HEK293 (cell line): ENCODE measurements around the gene COL18A1.

Experiments used
- ZNF501 ChIP-seq: fragments of 450-650 bp; formaldehyde crosslinking; IDR thresholded peaks from 2 replicates; pipeline ENCODE4 v1.5.1; 2016; ENCODE audit warnings: missing biosample characterization, missing genetic modification characterization
- ZNF530 ChIP-seq: fragments of 450-650 bp; formaldehyde crosslinking; IDR thresholded peaks from 2 replicates; pipeline ENCODE4 v1.5.1; 2016; ENCODE audit warnings: low read depth, missing biosample characterization, missing genetic modification characterization
- ZNF624 ChIP-seq: fragments of 450-650 bp; formaldehyde crosslinking; IDR thresholded peaks from 2 replicates; pipeline ENCODE4 v1.5.1; 2017; ENCODE audit warnings: missing biosample characterization, missing genetic modification characterization
- TF ChIP-seq, protein P1 (sequence below): fragments of 450-650 bp; formaldehyde crosslinking; IDR thresholded peaks from 2 replicates; pipeline ENCODE4 v1.5.1; 2016; ENCODE audit warnings: missing biosample characterization, missing genetic modification characterization, low read depth
- TF ChIP-seq, protein P2 (sequence below): fragments of 450-650 bp; formaldehyde crosslinking; IDR thresholded peaks from 2 replicates; pipeline ENCODE4 v1.5.1; 2016; ENCODE audit warnings: missing biosample characterization, missing genetic modification characterization
- TF ChIP-seq, protein P3 (sequence below): fragments of 450-650 bp; formaldehyde crosslinking; IDR thresholded peaks from 2 replicates; pipeline ENCODE4 v1.5.1; 2016; ENCODE audit warnings: missing biosample characterization, missing genetic modification characterization
- TF ChIP-seq, protein P4 (sequence below): sonication (generic); formaldehyde crosslinking; IDR thresholded peaks from 2 replicates; pipeline ENCODE4 v1.8.1; 2022; ENCODE audit warnings: mild to moderate bottlenecking, moderate library complexity, missing genetic modification reagents

DNA sequence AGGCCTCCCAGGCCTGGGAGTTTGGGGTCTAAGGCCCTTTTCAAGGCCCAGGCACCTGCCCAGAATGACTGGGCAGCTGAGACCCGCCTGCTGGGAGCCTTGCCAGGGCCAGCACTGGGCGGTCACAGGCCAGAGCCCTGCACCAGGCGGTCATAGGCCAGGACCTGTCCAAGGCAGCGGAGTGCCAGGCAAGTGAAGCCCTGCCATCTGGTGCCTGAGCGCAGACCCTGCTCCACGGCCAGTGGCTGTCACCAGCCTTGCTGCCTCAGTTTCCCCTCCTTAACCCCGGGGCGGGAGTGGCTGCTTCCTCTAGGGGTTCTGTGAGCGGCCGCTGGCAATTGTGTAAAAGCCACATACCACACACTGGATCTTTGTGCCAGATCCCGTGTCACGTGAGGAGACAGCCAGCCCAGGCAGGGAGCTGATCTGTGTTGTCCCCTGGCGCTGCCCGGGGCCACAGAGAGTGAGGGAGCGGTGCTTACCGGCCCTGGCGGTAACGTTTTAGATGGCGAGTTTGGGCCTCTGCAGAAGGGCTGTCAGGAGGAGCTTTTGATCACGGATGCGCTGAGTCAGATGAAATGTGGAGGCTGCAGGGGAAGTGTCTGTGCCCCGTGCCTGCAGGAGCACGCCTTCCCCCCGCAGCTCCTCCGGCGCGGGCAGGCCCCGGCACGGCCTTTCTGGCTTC lies 4.6 kb downstream of the COL18A1 start:
- TF ChIP-seq, protein P1, sequence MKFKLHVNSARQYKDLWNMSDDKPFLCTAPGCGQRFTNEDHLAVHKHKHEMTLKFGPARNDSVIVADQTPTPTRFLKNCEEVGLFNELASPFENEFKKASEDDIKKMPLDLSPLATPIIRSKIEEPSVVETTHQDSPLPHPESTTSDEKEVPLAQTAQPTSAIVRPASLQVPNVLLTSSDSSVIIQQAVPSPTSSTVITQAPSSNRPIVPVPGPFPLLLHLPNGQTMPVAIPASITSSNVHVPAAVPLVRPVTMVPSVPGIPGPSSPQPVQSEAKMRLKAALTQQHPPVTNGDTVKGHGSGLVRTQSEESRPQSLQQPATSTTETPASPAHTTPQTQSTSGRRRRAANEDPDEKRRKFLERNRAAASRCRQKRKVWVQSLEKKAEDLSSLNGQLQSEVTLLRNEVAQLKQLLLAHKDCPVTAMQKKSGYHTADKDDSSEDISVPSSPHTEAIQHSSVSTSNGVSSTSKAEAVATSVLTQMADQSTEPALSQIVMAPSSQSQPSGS (tag by site-specific recombination), result no peak
- TF ChIP-seq, protein P2, sequence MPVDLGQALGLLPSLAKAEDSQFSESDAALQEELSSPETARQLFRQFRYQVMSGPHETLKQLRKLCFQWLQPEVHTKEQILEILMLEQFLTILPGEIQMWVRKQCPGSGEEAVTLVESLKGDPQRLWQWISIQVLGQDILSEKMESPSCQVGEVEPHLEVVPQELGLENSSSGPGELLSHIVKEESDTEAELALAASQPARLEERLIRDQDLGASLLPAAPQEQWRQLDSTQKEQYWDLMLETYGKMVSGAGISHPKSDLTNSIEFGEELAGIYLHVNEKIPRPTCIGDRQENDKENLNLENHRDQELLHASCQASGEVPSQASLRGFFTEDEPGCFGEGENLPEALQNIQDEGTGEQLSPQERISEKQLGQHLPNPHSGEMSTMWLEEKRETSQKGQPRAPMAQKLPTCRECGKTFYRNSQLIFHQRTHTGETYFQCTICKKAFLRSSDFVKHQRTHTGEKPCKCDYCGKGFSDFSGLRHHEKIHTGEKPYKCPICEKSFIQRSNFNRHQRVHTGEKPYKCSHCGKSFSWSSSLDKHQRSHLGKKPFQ (tag by site-specific recombination), result no peak
- no peak for TF ChIP-seq ZNF530 (tag by site-specific recombination)
- TF ChIP-seq ZNF624 (tag by site-specific recombination), result no peak
- TF ChIP-seq, protein P3, sequence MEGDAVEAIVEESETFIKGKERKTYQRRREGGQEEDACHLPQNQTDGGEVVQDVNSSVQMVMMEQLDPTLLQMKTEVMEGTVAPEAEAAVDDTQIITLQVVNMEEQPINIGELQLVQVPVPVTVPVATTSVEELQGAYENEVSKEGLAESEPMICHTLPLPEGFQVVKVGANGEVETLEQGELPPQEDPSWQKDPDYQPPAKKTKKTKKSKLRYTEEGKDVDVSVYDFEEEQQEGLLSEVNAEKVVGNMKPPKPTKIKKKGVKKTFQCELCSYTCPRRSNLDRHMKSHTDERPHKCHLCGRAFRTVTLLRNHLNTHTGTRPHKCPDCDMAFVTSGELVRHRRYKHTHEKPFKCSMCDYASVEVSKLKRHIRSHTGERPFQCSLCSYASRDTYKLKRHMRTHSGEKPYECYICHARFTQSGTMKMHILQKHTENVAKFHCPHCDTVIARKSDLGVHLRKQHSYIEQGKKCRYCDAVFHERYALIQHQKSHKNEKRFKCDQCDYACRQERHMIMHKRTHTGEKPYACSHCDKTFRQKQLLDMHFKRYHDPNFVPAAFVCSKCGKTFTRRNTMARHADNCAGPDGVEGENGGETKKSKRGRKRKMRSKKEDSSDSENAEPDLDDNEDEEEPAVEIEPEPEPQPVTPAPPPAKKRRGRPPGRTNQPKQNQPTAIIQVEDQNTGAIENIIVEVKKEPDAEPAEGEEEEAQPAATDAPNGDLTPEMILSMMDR (tag by site-specific recombination), result no peak
- TF ChIP-seq, protein P4, sequence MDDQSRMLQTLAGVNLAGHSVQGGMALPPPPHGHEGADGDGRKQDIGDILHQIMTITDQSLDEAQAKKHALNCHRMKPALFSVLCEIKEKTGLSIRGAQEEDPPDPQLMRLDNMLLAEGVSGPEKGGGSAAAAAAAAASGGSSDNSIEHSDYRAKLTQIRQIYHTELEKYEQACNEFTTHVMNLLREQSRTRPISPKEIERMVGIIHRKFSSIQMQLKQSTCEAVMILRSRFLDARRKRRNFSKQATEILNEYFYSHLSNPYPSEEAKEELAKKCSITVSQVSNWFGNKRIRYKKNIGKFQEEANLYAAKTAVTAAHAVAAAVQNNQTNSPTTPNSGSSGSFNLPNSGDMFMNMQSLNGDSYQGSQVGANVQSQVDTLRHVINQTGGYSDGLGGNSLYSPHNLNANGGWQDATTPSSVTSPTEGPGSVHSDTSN (CRISPR knock-in tag), result no peak
- TF ChIP-seq ZNF501 (tag by site-specific recombination), result no peak
